CD4-positive, CD25-positive, alpha-beta regulatory T cell (primary cell): Measurements from ENCODE around the gene RD3L. TPM values are rescaled to one million over a fixed set of nuclear protein-coding genes. Genes with fewer than 3 reads are reported as not detected.

Experiments
- ATAC-seq, 2 donors: fragments of 150-1000 bp; cut with Tn5 transposase; one replicate each; pipeline ENCODE4 v1.10.0; 2021; ENCODE audit warnings: low read depth in 2 of 2, moderate number of reproducible peaks in 2 of 2, moderate library complexity in 1 of 2
- DNase-seq, 3 donors: peaks; one replicate each; pipeline versions ENCODE4 v3.0.0 to v3.0.0-alpha.2; 2012 to 2022; ENCODE audit warnings: mixed read lengths in 1 of 3
- H3K27ac ChIP-seq: one replicate; pipeline ENCODE4 v1.7.0; 2013; ENCODE audit warnings: mild to moderate bottlenecking, low read length; ENCODE audit not compliant: insufficient read depth, poor library complexity, severe bottlenecking
- H3K27me3 ChIP-seq: one replicate; pipeline ENCODE4 v1.7.0; 2013; ENCODE audit warnings: low read length; ENCODE audit not compliant: control insufficient read depth, insufficient read depth
- H3K36me3 ChIP-seq: one replicate; pipeline ENCODE4 v1.7.0; 2013; ENCODE audit warnings: mild to moderate bottlenecking, low read length, moderate library complexity; ENCODE audit not compliant: control insufficient read depth, insufficient read depth
- H3K4me1 ChIP-seq: 2 replicates; pipeline ENCODE4 v1.7.0; 2013; ENCODE audit warnings: mild to moderate bottlenecking, low read length; ENCODE audit not compliant: insufficient read depth, control insufficient read depth, poor library complexity, severe bottlenecking
- H3K4me3 ChIP-seq: one replicate; pipeline ENCODE4 v1.7.0; 2013; ENCODE audit warnings: low read depth, mild to moderate bottlenecking, low read length, moderate library complexity
- H3K9me3 ChIP-seq, 2 experiments: 1 replicate in 1 of 2; 2 replicates in 1 of 2; pipeline ENCODE4 v1.7.0; 2013; ENCODE audit warnings: low read length in 2 of 2, mild to moderate bottlenecking in 1 of 2, moderate library complexity in 1 of 2; ENCODE audit not compliant: control insufficient read depth in 2 of 2
- H3K27ac Mint-ChIP-seq, 3 donors: one replicate each; pipeline ENCODE4 v1.8.0; 2020 to 2022; ENCODE audit warnings: mild to moderate bottlenecking in 3 of 3, mixed read lengths in 3 of 3, moderate library complexity in 2 of 3
- H3K27me3 Mint-ChIP-seq: one replicate; pipeline ENCODE4 v1.8.0; 2022; ENCODE audit warnings: mild to moderate bottlenecking, mixed read lengths
- H3K36me3 Mint-ChIP-seq: one replicate; pipeline ENCODE4 v1.8.0; 2020; ENCODE audit warnings: mixed read lengths
- H3K4me1 Mint-ChIP-seq, 4 donors: one replicate each; pipeline ENCODE4 v1.8.0; 2020 to 2022; ENCODE audit warnings: mixed read lengths in 4 of 4, mild to moderate bottlenecking in 1 of 4
- H3K4me3 Mint-ChIP-seq, 4 donors: one replicate each; pipeline ENCODE4 v1.8.0; 2020 to 2022; ENCODE audit warnings: mild to moderate bottlenecking in 4 of 4, mixed read lengths in 4 of 4, moderate library complexity in 3 of 4
- H3K9me3 Mint-ChIP-seq, 7 donors: one replicate each; pipeline ENCODE4 v1.8.0; 2020 to 2022; ENCODE audit warnings: mixed read lengths in 7 of 7, mild to moderate bottlenecking in 3 of 7, moderate library complexity in 2 of 7
- polyA plus RNA-seq, 4 donors: library from polyadenylated mRNA; unstranded; fragments of 300-500 nt; fragmentation: Illumina TruSeq; gene quantifications; one replicate each; pipeline ENCODE4 v1.2.3, GENCODE V29; 2021
- total RNA-seq: library from RNA; stranded (reverse); gene quantifications from one replicate; pipeline ENCODE4 v1.2.3, GENCODE V29; 2022

RD3L gene
- total and polyA plus RNA-seq, 5 donors from 2014 or later: not detected

DNA sequence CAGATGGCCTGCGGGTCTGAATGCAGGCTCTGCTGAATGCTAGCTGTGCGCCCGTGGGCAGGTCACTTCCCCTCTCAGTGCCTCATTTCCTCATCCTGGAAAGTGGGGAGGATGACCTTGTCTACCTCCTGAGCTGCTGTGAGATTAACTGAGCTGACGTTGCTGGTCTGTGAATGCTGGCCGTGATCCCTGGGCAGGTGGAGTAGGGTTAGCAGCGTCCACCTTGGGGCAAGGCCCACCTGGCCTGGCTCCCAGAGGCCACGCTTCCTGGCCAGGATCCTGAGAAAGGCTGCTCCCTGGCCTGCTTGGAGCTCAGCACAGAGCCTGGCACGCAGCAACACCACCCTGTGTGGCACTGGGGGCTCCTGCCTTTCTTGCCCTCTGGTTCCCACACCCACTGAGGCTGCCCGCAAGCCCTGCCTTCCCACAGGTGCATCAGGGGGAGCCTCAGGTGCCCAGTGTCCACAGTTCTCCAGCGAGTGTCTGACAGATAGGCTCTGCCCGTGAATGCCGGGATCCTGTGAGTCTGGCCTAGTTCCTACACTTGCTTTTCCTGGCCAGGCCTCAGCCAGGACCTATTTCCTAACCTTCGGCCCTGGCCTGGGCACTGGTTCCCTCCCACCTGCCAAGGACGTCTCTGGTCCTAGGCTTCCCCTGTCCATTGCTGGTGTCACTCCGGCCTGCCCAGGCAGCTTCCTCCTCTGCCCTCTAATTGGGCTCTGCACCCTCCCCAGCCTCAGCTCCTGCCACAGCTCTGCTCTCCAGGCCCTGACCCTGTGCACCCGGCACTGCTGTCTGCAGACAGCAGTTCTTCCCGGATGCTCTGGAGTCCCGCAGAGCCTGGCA, 51.3 kb downstream of the RD3L start:
- Histone ChIP-seq H3K27ac (no peak overlapping the region), H3K4me1 (no peaks in the 10 kb centered on the region), H3K9me3 (no peaks in the 10 kb centered on the region), H3K27me3 (no peaks in the 10 kb centered on the region), H3K36me3 (no peaks in the 10 kb centered on the region), H3K4me3 (no peak overlapping the region)
- Mint-ChIP-seq H3K27me3 (no peaks in the 10 kb centered on the region), H3K36me3 (no peaks in the 10 kb centered on the region), H3K4me1 (no peaks in the 10 kb centered on the region), H3K4me3 (no peak overlapping the region), H3K27ac (no peak overlapping the region), H3K9me3 (no peaks in the 10 kb centered on the region)
- no peak for ATAC-seq
- DNase-seq: no peak

Other genes with a start within 250 kb of the RD3L start
- gene XRCC3, start 227.1 kb downstream of the RD3L start, total RNA-seq: 9.8 TPM
- gene XRCC3, start 227.1 kb downstream of the RD3L start, polyA plus RNA-seq: 1 to 10 TPM; 3.0 to 4.7 (median 4.3) TPM
- 13.7 TPM for gene ZFYVE21, start 226.7 kb downstream of the RD3L start, total RNA-seq
- gene ZFYVE21, start 226.7 kb downstream of the RD3L start, polyA plus RNA-seq: 10 to 100 TPM; 12.1 to 25.0 (median 16.1) TPM
- gene PPP1R13B, start 95.0 kb downstream of the RD3L start, total RNA-seq: 21.5 TPM
- gene PPP1R13B, start 95.0 kb downstream of the RD3L start, polyA plus RNA-seq: 1 to 10 TPM; 1.5 to 3.9 (median 2.4) TPM
- gene TDRD9, start 14.1 kb downstream of the RD3L start, total RNA-seq: 0.37 TPM
- under 1 TPM in 2 of 4 donors, not detected in 2; 0.11 to 0.14 TPM for gene TDRD9, start 14.1 kb downstream of the RD3L start, polyA plus RNA-seq
- not detected for gene ASPG, start 143.2 kb upstream of the RD3L start, total RNA-seq
- not detected for gene ASPG, start 143.2 kb upstream of the RD3L start, polyA plus RNA-seq
- gene KIF26A, start 196.1 kb upstream of the RD3L start, total RNA-seq: 0.07 TPM
- not detected for gene KIF26A, start 196.1 kb upstream of the RD3L start, polyA plus RNA-seq